Measurements from ENCODE around the gene SFMBT2.

The SFMBT2 gene

GRCh38 chr10:7152341-7152740 is 258.5 kb downstream of the SFMBT2 start:
- no peak for DNase-seq

GRCh38 chr10:7151538-7151937 is 259.3 kb downstream of the SFMBT2 start:
- DNase-seq: no peak

- DNase-seq: no peak
These were observed 260.5 kb downstream of the SFMBT2 start for GRCh38 chr10:7150349-7150748.

GRCh38 chr10:7146189-7146588 is 264.6 kb downstream of the SFMBT2 start:
- DNase-seq: no peak

GRCh38 chr10:7136016-7136415 is 274.8 kb downstream of the SFMBT2 start:
- no peak for DNase-seq

- DNase-seq: no peak
These were observed 275.6 kb downstream of the SFMBT2 start for GRCh38 chr10:7135188-7135587.

- no peak for DNase-seq
These were observed 276.4 kb downstream of the SFMBT2 start for GRCh38 chr10:7134448-7134847.

GRCh38 chr10:7133958-7134357 is 276.9 kb downstream of the SFMBT2 start:
- DNase-seq: no peak

GRCh38 chr10:7133278-7133677 is 277.6 kb downstream of the SFMBT2 start:
- no peak for DNase-seq

- DNase-seq: no peak
These were observed 280.5 kb downstream of the SFMBT2 start for GRCh38 chr10:7130191-7130911.

- no peak for DNase-seq
These were observed 287.1 kb downstream of the SFMBT2 start for GRCh38 chr10:7123774-7124173.

- DNase-seq: no peak
These were observed 288.3 kb downstream of the SFMBT2 start for GRCh38 chr10:7122561-7122960.

GRCh38 chr10:7121154-7121797 is 289.6 kb downstream of the SFMBT2 start:
- DNase-seq: peak in 36 of 51 donors; percentile 1 to 62 (median 30)

- no peak for DNase-seq
These were observed 291.4 kb downstream of the SFMBT2 start for GRCh38 chr10:7119325-7120015.

- DNase-seq: peak in 34 of 51 donors; percentile 6 to 74 (median 32)
These were observed 292.8 kb downstream of the SFMBT2 start for GRCh38 chr10:7117806-7118674.

GRCh38 chr10:7117177-7117799 is 293.5 kb downstream of the SFMBT2 start:
- no peak for DNase-seq

GRCh38 chr10:7111561-7111960 is 299.3 kb downstream of the SFMBT2 start:
- no peak for DNase-seq

- no peak for DNase-seq
These were observed 299.7 kb downstream of the SFMBT2 start for GRCh38 chr10:7111089-7111488.

All from hypothalamus (tissue), 51 donors.